ENCODE results near the gene ERC2. TPM values are rescaled to one million over a fixed set of nuclear protein-coding genes. Genes with fewer than 3 reads are reported as not detected.

The ERC2 gene
- total RNA-seq, 2 donors from 2014 or later: 16.1 to 22.8 TPM

DNA sequence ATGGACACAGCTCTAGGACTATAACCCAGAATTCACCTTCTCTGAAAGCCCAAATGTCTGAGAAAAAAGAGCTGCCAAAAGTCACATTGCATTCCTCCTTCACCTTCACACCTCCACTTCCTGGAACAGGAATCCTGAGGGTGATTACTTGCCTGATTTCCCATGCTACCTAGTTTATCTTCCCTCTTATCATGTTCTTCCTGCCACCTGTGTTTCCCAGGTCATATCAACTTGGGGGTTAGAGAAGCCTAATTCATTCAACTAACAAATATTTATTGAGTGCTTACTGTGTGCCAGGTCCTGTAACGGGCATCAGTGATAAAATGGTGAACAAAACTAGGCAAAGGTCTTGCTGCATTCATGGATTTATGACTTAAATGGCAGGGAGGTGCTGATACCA lies 701.5 kb downstream of the ERC2 start:
- Mint-ChIP-seq H3K27ac (no peak overlapping the region), H3K36me3 (ENCODE audit: low read depth) (no peaks in the 10 kb centered on the region), H3K4me3 (no peak overlapping the region), H3K9me3 (no peaks in the 10 kb centered on the region), H3K4me1 (peaks cover 8% of the 10 kb centered on the region), H3K27me3 (ENCODE audit: insufficient read depth) (peaks cover 22% of the 10 kb centered on the region)
- no peak overlapping the region for H3K9ac ChIP-seq (ENCODE audit: extremely low read depth, low read length, poor library complexity, severe bottlenecking)
- no peaks in the 10 kb centered on the region for H3K36me3 ChIP-seq (ENCODE audit: control insufficient read depth, insufficient read depth, low read length)
- 0% methylated on average over 1 of the region's 1 CpG for WGBS, 2 experiments (ENCODE audit: insufficient coverage in 1 of 2, insufficient read length in 1 of 2)
- no peak overlapping the region for H3K4me3 ChIP-seq (ENCODE audit: low read length)
- H3K27me3 ChIP-seq (ENCODE audit: control insufficient read depth, insufficient read depth, low read length, poor library complexity, severe bottlenecking): peaks cover 4% of the 10 kb centered on the region
- no peaks in the 10 kb centered on the region for H3K9me3 ChIP-seq (ENCODE audit: control insufficient read depth, low read length)
- DNase-seq: no peak
- H3K4me1 ChIP-seq (ENCODE audit: control insufficient read depth, insufficient read depth, low read length): peaks cover 4% of the 10 kb centered on the region
- TF ChIP-seq, protein P1, sequence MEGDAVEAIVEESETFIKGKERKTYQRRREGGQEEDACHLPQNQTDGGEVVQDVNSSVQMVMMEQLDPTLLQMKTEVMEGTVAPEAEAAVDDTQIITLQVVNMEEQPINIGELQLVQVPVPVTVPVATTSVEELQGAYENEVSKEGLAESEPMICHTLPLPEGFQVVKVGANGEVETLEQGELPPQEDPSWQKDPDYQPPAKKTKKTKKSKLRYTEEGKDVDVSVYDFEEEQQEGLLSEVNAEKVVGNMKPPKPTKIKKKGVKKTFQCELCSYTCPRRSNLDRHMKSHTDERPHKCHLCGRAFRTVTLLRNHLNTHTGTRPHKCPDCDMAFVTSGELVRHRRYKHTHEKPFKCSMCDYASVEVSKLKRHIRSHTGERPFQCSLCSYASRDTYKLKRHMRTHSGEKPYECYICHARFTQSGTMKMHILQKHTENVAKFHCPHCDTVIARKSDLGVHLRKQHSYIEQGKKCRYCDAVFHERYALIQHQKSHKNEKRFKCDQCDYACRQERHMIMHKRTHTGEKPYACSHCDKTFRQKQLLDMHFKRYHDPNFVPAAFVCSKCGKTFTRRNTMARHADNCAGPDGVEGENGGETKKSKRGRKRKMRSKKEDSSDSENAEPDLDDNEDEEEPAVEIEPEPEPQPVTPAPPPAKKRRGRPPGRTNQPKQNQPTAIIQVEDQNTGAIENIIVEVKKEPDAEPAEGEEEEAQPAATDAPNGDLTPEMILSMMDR (conservative IDR thresholded peaks at IDR 0.05): no peak
- no peak overlapping the region for H3K27ac ChIP-seq (ENCODE audit: low read depth, low read length)

DNA sequence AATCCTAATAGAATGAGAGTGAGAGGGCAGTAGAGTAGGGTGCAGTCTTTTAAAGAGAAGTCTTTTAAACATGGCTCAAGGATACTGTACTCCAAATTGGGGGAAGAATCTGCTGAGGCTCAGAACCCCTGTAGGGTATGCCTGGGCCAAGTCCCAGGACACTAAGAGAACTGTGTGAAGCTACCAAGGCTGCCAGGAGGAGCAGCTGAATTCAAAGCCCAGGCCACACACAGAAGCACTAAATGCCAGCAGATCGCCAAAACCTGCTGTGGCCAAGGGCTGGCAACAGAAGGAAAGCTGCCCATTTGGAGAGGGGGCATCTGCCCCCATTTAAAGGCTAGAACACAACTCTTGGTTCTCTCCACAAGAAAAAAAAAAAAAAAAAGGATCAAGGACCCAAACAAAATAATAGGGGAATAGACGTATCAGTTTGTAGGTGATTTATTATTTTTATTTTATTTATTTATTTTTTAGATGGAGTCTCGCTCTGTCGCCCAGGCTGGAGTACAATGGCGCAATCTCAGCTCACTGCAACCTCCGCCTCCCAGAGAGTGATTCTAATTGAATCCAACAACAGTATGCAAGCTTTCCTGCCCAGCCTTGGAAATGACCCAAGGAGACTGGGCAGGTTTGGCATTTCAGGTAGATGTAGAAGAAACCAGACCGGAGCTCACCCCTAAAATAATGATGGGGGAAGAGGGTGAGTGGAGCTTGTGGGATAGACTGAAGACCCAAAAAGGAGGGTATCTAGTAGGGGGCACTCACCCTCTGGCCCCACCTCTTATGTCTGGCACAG lies 702.2 kb downstream of the ERC2 start:
- peaks cover 8% of the 10 kb centered on the region for H3K4me1 Mint-ChIP-seq
- H3K27ac Mint-ChIP-seq: no peak overlapping the region
- TF ChIP-seq, protein P1 (conservative IDR thresholded peaks at IDR 0.05): no peak
- H3K36me3 Mint-ChIP-seq (ENCODE audit: low read depth): no peaks in the 10 kb centered on the region
- H3K27me3 Mint-ChIP-seq (ENCODE audit: insufficient read depth): peaks cover 22% of the 10 kb centered on the region
- Histone ChIP-seq H3K9me3 (ENCODE audit: control insufficient read depth, low read length) (no peaks in the 10 kb centered on the region), H3K4me3 (ENCODE audit: low read length) (no peak overlapping the region), H3K27ac (ENCODE audit: low read depth, low read length) (no peak overlapping the region), H3K9ac (ENCODE audit: extremely low read depth, low read length, poor library complexity, severe bottlenecking) (no peak overlapping the region), H3K4me1 (ENCODE audit: control insufficient read depth, insufficient read depth, low read length) (peaks cover 4% of the 10 kb centered on the region), H3K27me3 (ENCODE audit: control insufficient read depth, insufficient read depth, low read length, poor library complexity, severe bottlenecking) (peaks cover 4% of the 10 kb centered on the region), H3K36me3 (ENCODE audit: control insufficient read depth, insufficient read depth, low read length) (no peaks in the 10 kb centered on the region)
- DNase-seq: no peak
- WGBS, 2 experiments (ENCODE audit: insufficient coverage in 1 of 2, insufficient read length in 1 of 2): 97 to 100% methylated on average over 3 to 6 of the region's 7 CpGs
- no peak overlapping the region for H3K4me3 Mint-ChIP-seq
- H3K9me3 Mint-ChIP-seq: no peaks in the 10 kb centered on the region

DNA sequence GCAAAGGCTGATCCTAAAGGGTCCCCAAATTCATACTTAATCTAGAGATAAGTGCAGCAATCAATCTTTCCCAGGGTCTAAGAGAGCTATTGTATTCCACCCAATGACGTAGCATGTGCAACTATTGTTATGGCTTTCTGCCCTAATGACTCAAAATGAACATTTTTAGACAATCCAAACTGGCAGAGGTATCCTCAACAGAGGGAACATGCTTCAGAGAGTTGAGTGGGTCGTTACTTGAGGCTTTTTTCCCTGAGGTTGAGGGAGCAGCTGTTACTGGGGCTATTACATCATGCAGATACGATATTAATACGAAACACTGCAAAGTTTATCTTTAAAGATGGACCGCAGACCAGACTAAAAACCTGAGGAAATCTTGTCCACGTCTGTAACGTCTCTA lies 702.9 kb downstream of the ERC2 start:
- Histone ChIP-seq H3K4me1 (ENCODE audit: control insufficient read depth, insufficient read depth, low read length) (peaks cover 4% of the 10 kb centered on the region), H3K27me3 (ENCODE audit: control insufficient read depth, insufficient read depth, low read length, poor library complexity, severe bottlenecking) (peaks cover 4% of the 10 kb centered on the region), H3K9me3 (ENCODE audit: control insufficient read depth, low read length) (no peaks in the 10 kb centered on the region), H3K9ac (ENCODE audit: extremely low read depth, low read length, poor library complexity, severe bottlenecking) (no peak overlapping the region), H3K27ac (ENCODE audit: low read depth, low read length) (no peak overlapping the region), H3K36me3 (ENCODE audit: control insufficient read depth, insufficient read depth, low read length) (no peaks in the 10 kb centered on the region), H3K4me3 (ENCODE audit: low read length) (no peak overlapping the region)
- H3K27me3 Mint-ChIP-seq (ENCODE audit: insufficient read depth): peaks cover 22% of the 10 kb centered on the region
- H3K4me1 Mint-ChIP-seq: peaks cover 8% of the 10 kb centered on the region
- DNase-seq: no peak
- H3K4me3 Mint-ChIP-seq: no peak overlapping the region
- 91 to 95% methylated on average over 7 of the region's 7 CpGs for WGBS, 2 experiments (ENCODE audit: insufficient coverage in 1 of 2, insufficient read length in 1 of 2)
- H3K27ac Mint-ChIP-seq: no peak overlapping the region
- no peaks in the 10 kb centered on the region for H3K36me3 Mint-ChIP-seq (ENCODE audit: low read depth)
- H3K9me3 Mint-ChIP-seq: no peaks in the 10 kb centered on the region
- TF ChIP-seq, protein P1 (conservative IDR thresholded peaks at IDR 0.05): no peak
